Activated T-cell treated with anti-CD3 and anti-CD28 coated beads, Interleukin-2, amount 50 U/mL, for 72 hours (primary cell): ENCODE measurements around the gene INHA. TPM values are rescaled to one million over a fixed set of nuclear protein-coding genes. Genes with fewer than 3 reads are reported as not detected.

ENCODE experiments used
- ATAC-seq, 2 donors: fragments of 150-1000 bp; cut with Tn5 transposase; replicated peaks in 1 of 2; 2 replicates each; pipeline ENCODE4 v1.10.0; 2021; ENCODE audit warnings: moderate library complexity in 2 of 2, mild to moderate bottlenecking in 1 of 2
- DNase-seq, 2 donors: peaks; one replicate each; pipeline ENCODE4 v3.0.0; 2021 to 2022; ENCODE audit warnings: mixed read lengths in 1 of 2
- H3K27ac Mint-ChIP-seq: one replicate; pipeline ENCODE4 v1.8.0; 2022; ENCODE audit warnings: mild to moderate bottlenecking, moderate library complexity, mixed read lengths
- H3K27me3 Mint-ChIP-seq: one replicate; pipeline ENCODE4 v1.8.0; 2022; ENCODE audit warnings: low read depth, mixed read lengths
- H3K36me3 Mint-ChIP-seq, 2 donors: one replicate each; pipeline ENCODE4 v1.8.0; 2022; ENCODE audit warnings: mixed read lengths in 2 of 2, mild to moderate bottlenecking in 1 of 2; ENCODE audit not compliant: insufficient read depth in 2 of 2
- H3K4me1 Mint-ChIP-seq: one replicate; pipeline ENCODE4 v1.8.0; 2022; ENCODE audit warnings: low read depth, mixed read lengths
- H3K4me3 Mint-ChIP-seq, 2 donors: one replicate each; pipeline ENCODE4 v1.8.0; 2022; ENCODE audit warnings: mild to moderate bottlenecking in 2 of 2, mixed read lengths in 2 of 2, moderate library complexity in 2 of 2
- H3K9me3 Mint-ChIP-seq, 2 donors: one replicate each; pipeline ENCODE4 v1.8.0; 2022; ENCODE audit warnings: mixed read lengths in 2 of 2
- total RNA-seq, 2 donors: library from RNA; stranded (reverse); gene quantifications; one replicate each; pipeline ENCODE4 v1.2.3, GENCODE V29; 2022

Gene INHA
- total RNA-seq = not detected

- no peak for DNase-seq
- Mint-ChIP-seq H3K27ac (no peak within 1 kb of the TSS), H3K4me1 (no peaks in the 10 kb centered on the region), H3K9me3 (no peaks in the 10 kb centered on the region), H3K27me3 (peaks cover 55% of the 10 kb centered on the region), H3K4me3 (peak within 1 kb of the TSS in 1 of 2 donors; percentile 9), H3K36me3 (no peaks in the 10 kb centered on the region)
- ATAC-seq = no peak
Observed at GRCh38 chr2:219572237-219573001, at the start of gene INHA. Gene INHA, plus strand, starts transcription at chr2:219572310. Its CDS starts 65 bp downstream, at chr2:219572375.

DNA sequence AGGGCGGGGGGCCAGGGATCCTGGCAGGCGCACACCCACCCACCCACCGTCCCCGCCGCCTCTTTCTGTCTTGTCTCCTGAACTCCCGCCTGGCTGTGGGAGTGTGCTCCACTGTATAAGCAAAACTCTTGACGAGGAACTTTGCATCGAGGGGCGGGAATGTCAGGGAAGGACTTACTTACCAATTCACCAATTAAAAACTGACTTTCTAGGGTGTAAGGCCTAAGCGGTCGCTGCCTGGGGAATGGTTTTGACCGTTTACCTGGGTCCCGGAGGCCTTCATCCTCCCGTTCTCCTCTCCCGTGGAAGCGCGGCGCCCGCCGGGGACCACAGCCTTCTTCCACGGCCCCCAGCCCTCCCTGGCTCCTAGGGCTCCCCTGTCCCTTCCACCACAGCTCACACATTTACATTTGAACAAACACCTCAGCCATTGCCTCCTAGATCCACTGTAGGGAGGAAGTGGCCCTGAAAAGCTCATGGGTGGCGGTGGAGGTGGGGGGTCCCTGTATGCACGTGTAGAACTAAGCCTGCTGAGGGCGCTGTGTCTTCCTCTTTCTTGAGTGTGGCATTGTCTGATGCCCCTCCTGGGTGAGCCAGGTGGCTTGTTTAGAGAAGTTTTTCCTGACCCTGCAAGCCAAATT lies 49.0 kb upstream of the INHA start:
- H3K4me1 Mint-ChIP-seq = peaks cover 18% of the 10 kb centered on the region
- H3K27me3 Mint-ChIP-seq = peaks cover 83% of the 10 kb centered on the region
- H3K9me3 Mint-ChIP-seq = no peaks in the 10 kb centered on the region
- no peak for DNase-seq
- H3K36me3 Mint-ChIP-seq = no peaks in the 10 kb centered on the region
- peak in 1 of 2 donors; percentile 5 for ATAC-seq
- H3K4me3 Mint-ChIP-seq = peak overlapping the region; percentile 47 to 53
- no peak overlapping the region for H3K27ac Mint-ChIP-seq

DNA sequence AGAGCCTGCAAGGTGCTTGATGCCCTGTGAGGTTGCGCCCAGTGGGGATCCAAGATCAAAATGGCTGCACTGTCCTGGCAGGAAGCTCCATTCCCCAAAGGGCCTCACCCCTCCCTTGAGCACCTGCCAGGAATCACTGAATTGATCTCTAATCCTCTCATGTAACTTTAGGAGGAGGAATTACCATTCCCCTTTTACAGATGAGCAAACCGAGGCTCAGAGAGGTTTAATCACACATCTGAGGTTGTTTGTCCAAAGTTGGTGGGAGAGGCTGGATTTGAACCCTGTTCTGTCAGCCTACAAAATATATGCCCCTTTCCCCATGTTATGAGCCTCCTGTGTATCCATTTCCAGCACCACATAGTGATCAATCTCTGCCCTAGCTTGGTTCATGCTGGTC lies 47.3 kb upstream of the INHA start:
- no peak overlapping the region for H3K27ac Mint-ChIP-seq
- H3K4me1 Mint-ChIP-seq = peaks cover 18% of the 10 kb centered on the region
- ATAC-seq (no peak), DNase-seq (no peak)
- H3K27me3 Mint-ChIP-seq = peaks cover 88% of the 10 kb centered on the region
- H3K4me3 Mint-ChIP-seq = no peak overlapping the region
- H3K9me3 Mint-ChIP-seq = no peaks in the 10 kb centered on the region
- H3K36me3 Mint-ChIP-seq = no peaks in the 10 kb centered on the region

DNA sequence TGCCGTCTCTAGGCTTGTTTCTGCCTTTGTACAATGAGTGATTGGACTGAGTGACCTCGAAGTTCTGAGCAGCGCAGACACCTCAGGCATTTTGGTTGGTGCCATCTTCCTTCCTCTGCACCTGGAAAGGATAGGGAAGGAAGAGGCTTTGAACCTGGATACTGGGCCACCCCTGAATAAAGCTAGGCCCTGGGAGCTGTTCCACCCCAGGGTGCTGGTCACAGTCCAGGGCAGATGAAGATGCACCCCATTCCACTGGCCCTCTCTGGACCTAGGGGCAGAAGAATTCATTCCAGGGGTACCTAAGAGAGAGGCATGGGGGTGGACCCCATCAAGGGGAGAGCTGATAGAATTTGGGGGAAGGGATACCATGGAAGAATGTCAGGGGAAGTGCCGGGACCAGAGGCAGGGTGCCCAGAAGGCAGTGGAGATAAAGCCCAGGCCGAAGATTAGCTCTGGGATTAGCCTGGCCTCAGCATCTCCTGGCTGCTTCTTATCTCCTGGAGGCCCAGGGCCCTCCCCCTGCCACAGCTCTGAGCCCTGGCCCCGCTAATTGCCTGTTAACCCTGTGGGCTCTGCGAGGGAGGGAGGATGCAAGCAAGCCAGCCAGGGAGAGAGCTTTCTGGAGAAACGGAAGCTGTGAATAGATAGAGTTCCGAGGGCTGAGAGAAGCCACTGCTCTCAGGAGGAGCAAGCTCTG lies 46.4 kb upstream of the INHA start:
- ATAC-seq (no peak), DNase-seq (no peak)
- Mint-ChIP-seq H3K36me3 (no peaks in the 10 kb centered on the region), H3K27ac (no peak overlapping the region), H3K9me3 (no peaks in the 10 kb centered on the region), H3K4me1 (peaks cover 24% of the 10 kb centered on the region), H3K4me3 (no peak overlapping the region), H3K27me3 (peaks cover 90% of the 10 kb centered on the region)

GRCh38 chr2:219526320-219527075 lies 45.6 kb upstream of the INHA start:
- no peak overlapping the region for H3K27ac Mint-ChIP-seq
- peaks cover 21% of the 10 kb centered on the region for H3K4me1 Mint-ChIP-seq
- no peak overlapping the region for H3K4me3 Mint-ChIP-seq
- no peaks in the 10 kb centered on the region for H3K9me3 Mint-ChIP-seq
- H3K36me3 Mint-ChIP-seq = no peaks in the 10 kb centered on the region
- peaks cover 90% of the 10 kb centered on the region for H3K27me3 Mint-ChIP-seq
- DNase-seq (no peak), ATAC-seq (no peak)

GRCh38 chr2:219527076-219527394 lies 45.1 kb upstream of the INHA start:
- H3K36me3 Mint-ChIP-seq = no peaks in the 10 kb centered on the region
- H3K27ac Mint-ChIP-seq = no peak overlapping the region
- H3K4me1 Mint-ChIP-seq = peaks cover 15% of the 10 kb centered on the region
- no peaks in the 10 kb centered on the region for H3K9me3 Mint-ChIP-seq
- DNase-seq = no peak
- peaks cover 87% of the 10 kb centered on the region for H3K27me3 Mint-ChIP-seq
- H3K4me3 Mint-ChIP-seq = no peak overlapping the region
- ATAC-seq = no peak

DNA sequence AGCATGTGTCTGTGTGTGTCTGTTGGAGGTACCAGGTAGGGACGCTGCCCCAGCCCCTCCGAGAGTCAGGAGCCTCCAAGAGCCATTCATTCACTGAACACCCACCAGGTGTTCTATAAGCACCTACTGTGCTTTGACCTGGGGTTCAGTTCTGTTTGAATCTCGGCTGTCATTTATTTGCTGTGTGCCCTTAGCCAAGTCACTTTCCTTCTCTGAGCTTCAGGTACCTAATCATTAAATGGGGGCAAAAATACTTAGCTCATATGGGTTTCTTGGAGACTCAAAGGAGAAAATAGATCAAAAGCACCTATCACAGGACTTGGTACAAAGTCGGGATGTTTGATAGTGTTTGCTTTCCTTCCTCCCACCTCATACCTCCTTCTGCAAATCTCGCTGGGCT lies 44.6 kb upstream of the INHA start:
- DNase-seq (no peak), ATAC-seq (no peak)
- Mint-ChIP-seq H3K4me3 (no peak overlapping the region), H3K36me3 (no peaks in the 10 kb centered on the region), H3K27ac (no peak overlapping the region), H3K27me3 (peaks cover 83% of the 10 kb centered on the region), H3K9me3 (no peaks in the 10 kb centered on the region), H3K4me1 (peaks cover 14% of the 10 kb centered on the region)

GRCh38 chr2:219530048-219530963 lies 41.8 kb upstream of the INHA start:
- DNase-seq (peak; percentile 88 to 90), ATAC-seq (peak; percentile 90 to 91)
- Mint-ChIP-seq H3K36me3 (no peaks in the 10 kb centered on the region), H3K9me3 (no peaks in the 10 kb centered on the region), H3K4me1 (peaks cover 7% of the 10 kb centered on the region), H3K27me3 (peaks cover 62% of the 10 kb centered on the region), H3K4me3 (no peak overlapping the region), H3K27ac (no peak overlapping the region)

DNA sequence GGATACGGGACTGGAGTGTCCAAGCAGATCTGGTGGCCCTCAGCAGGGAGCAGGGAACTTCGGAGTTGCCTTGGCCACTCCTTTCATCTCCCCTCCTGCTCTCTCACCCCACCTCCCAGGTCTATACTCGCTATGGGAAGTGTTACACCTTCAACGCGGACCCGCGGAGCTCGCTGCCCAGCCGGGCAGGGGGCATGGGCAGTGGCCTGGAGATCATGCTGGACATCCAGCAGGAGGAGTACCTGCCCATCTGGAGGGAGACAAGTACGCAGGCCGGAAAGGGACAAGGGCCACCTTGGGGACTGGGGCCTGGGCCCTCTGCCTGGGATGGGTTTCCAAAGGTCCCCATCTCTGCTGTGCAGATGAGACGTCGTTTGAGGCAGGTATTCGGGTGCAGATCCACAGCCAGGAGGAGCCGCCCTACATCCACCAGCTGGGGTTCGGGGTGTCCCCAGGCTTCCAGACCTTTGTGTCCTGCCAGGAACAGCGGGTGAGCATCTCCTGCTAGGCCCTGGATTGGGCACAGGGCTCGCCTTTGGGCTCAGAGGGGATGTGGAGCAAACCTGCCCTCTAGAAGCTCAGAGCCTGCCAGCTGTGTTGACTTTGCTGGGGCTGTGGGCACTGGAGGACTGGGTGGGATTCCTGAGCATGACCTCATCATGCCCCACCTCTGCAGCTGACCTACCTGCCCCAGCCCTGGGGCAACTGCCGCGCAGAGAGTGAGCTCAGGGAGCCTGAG lies 40.3 kb upstream of the INHA start:
- Mint-ChIP-seq H3K9me3 (no peaks in the 10 kb centered on the region), H3K27me3 (peaks cover 48% of the 10 kb centered on the region), H3K4me3 (no peak overlapping the region), H3K36me3 (no peaks in the 10 kb centered on the region), H3K27ac (no peak overlapping the region), H3K4me1 (peaks cover 7% of the 10 kb centered on the region)
- ATAC-seq (no peak), DNase-seq (no peak)

GRCh38 chr2:219532378-219532649 lies 39.8 kb upstream of the INHA start:
- no peaks in the 10 kb centered on the region for H3K9me3 Mint-ChIP-seq
- no peaks in the 10 kb centered on the region for H3K36me3 Mint-ChIP-seq
- peaks cover 44% of the 10 kb centered on the region for H3K27me3 Mint-ChIP-seq
- DNase-seq (no peak), ATAC-seq (no peak)
- H3K4me3 Mint-ChIP-seq = no peak overlapping the region
- peaks cover 7% of the 10 kb centered on the region for H3K4me1 Mint-ChIP-seq
- H3K27ac Mint-ChIP-seq = no peak overlapping the region

DNA sequence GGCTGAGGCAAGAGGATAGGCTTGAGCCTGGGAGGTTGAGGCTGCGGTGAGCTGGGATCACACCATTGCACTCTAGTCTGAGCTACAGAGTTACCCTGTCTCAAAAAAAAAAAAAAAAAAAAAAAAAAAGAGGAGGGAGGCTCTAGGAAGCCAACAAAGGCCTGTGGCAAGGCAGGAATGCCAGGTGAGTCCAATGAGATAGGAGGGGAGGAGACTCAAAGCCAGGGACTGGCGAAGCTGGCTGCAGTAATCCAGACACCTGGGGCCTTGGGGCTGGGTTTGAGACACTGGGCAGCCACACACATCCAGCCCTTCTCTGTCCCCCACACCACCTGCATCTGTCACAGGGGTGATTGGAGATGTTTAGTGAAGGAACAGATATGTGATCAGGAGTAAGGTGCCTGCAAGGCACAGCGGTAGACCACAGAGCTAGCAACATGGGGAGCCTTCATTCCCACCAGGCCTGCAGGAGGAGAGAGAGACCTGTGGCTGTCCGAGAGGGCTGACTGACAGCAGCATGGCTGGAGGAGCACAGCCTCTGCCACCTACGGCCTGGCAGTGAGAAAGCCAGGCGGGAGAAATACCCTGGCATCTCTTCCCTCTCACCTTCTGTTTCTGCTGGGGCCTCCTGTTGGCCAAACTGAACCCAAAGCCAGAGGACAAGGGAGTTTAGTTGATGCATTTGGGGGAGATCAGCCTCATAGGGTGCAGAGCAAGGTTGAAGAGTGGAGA lies 38.0 kb upstream of the INHA start:
- DNase-seq (no peak), ATAC-seq (no peak)
- Mint-ChIP-seq H3K9me3 (no peaks in the 10 kb centered on the region), H3K4me1 (peaks cover 7% of the 10 kb centered on the region), H3K36me3 (no peaks in the 10 kb centered on the region), H3K27me3 (peaks cover 26% of the 10 kb centered on the region), H3K27ac (no peak overlapping the region), H3K4me3 (no peak overlapping the region)
